Activated CD4-positive, alpha-beta T cell treated with anti-CD3 and anti-CD28 coated beads, Interleukin-2, amount 50 U/mL, for 16 hours (primary cell): ENCODE results near the gene MRPL21.
A peak's percentile ranks its signal among the peaks of the same experiment; 100 is the strongest.
"Not testable (repeated sequence)": the region's sequence is repeated elsewhere in the genome, so short reads cannot be mapped to it uniquely, and the experiment has no call there.

Experiments used
- DNase-seq: peaks from one replicate; pipeline ENCODE4 v3.0.0-alpha.2; 2020

MRPL21 gene

DNA sequence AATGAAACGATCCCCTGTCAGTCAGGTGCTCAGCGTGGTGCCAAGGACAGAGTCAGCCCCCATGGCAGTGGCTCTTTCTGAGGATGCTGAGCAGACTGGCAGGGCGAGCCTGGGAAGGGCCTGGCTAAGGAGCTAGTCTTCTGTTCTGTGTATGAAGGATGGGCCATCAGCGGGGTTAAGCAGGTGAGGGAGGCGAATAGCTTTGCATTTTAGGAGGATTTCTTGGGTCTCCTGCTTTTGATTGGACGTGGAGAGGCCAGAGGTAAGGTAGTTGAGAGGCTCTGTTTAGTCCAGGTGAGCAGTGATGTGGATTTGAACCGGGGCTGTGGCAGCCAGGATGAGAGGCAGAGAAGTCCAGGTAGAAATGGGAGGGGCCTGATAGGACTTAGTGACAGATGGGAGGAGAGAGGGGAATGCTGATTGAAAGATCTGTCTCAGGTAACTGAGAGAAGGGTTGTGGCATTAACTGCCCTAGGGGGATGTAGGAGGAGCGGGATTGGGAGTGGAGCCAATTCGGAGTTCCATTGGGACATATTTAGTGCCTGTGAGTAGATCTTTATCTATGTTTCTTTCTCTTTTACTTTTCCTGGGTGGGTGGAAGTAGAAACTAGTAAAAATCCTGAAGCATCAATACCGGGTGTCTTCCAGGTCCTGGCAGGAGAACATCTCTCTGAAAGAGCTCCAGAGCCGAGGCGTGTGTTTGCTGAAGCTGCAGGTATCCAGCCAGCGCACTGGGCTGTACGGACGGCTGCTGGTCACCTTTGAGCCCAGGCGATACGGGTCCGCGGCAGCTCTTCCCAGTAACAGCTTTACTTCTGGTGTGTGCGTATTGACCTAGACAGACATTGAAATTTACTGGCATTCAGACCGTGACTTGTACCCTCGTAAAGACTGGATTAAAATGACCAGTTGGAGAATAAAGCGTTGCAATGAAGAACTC is 2.1 kb upstream of the MRPL21 start:
- no peak for DNase-seq

DNA sequence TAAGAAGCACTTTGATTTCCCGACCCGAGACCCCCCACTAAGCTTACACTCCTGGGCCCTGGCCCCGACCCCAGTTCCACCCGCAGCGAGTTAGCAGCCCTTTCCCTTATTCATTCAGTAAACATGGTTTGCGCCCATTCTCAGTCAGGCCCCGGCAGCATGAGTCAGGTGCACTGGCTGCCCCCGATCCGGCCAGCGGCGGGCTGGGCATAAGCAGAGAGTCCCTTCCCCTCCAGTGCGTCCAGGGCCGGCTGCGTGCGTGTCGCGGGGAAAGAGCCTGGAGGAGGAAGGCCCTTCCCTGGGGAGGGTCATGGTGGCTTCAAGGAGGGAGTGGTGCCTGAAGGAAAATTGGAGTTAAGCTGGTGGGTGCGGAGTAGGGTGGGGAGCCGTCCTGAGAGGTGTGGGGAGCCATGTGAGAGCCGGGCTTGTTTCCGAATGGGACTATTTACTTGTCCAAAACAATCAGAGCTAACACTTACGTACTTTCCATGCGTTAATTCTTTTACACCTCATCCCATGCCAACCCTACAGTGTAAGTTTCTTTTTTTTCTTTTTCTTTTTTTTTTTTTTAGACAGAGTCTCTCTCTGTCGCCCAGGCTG is 716 bp upstream of the MRPL21 start:
- DNase-seq: peak; percentile 3

DNA sequence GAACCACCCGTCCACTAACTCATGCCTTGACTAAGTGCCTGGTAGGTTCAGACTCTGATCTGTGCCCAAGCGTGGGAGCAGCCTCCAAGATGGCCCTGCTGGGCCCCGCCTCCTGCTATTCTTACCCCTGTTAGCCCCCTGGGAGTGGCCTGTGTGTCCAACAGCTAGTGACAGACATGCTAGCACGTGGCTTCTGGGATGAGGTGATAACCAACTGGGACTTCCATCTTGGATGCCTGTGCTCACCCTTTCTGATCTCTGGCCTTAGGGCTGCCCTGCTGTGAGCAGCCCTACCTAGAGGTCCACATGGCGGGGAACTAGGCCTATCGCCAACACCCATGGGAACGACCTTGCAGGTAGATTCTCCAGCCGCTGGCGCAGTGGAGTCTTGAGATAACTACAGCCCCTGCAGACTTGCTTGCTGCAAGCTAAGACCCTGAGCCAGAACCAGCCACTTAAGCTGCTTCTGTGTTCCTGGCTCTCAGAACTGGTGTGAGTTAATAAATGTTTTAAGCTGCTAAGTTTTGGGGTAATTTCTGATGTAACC is 2.7 kb downstream of the MRPL21 start:
- no peak for DNase-seq

DNA sequence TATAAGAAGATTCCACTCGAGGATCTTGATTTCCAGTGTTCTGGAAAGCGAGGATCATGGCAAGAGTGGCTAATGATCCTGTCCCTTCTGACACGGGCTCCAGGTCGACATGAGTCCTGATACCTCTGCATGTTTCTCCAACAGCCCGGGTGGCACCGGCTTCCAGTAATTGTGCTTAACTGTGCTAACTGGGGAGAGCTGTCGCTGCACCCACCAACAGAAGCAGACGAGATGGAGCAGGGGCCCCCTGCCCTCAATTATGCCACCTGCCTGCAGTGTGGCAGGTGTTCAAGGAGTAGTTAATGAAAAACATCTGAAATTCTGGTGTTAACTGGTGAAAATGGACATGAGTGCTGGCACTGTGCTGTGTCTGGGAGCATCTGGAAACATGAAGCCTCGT is 6.2 kb downstream of the MRPL21 start:
- DNase-seq: no peak

DNA sequence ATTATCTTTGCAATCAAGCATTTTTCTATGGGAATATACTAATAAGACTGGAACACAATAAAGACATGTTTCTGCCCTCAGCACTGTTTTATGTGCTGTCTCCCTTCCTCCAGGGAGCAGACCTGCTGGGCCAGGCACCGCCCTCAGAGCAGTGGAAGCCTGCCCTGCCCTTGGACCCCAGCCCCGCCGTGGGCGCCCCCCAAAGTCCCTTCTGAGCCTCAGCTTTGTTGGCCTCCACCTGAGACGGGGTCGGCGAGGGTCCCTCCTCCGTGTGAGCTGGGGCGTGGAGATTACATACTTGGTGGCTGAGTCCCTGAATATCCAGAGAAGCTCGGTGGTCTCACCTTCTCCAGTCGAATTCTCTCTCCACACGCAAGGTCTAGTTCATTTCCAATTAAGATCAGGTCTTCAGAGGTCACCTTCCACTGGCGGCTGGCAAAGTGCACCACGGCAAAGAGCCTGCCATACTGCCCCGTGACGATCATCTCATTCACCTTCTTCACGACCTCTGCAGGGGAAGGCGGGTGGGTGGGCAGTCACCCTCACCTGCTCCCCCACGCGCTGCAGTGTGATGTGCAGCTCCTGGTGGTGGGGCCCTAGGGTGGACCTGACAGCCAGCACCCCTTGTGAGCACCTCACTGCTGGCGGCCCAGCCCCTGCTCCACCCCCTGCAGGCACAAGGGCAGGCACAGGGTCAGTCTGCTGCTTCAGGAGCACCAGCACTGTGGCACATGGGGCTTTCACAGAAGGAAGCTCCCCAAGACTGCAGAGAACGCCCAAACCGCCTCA is 7.3 kb downstream of the MRPL21 start:
- no peak for DNase-seq

DNA sequence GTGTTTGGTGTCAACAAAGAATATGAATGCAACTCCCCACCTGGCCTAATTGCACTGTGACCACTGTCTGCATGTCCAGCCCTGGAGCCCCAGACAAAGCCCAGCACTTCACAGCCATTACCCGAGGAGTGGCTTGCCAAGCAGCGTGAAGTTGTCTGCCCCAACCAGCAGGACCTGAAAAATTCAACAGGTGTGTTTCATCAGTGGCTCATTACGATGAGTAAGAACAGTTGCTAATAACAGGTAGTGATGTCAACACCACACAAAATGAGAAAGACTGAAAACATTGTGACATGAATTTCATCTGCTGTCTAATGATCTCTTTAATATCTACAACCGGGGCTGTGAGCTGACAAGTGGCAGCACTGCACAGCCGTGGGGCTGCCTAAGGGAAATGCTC is 10.3 kb downstream of the MRPL21 start:
- DNase-seq: no peak

DNA sequence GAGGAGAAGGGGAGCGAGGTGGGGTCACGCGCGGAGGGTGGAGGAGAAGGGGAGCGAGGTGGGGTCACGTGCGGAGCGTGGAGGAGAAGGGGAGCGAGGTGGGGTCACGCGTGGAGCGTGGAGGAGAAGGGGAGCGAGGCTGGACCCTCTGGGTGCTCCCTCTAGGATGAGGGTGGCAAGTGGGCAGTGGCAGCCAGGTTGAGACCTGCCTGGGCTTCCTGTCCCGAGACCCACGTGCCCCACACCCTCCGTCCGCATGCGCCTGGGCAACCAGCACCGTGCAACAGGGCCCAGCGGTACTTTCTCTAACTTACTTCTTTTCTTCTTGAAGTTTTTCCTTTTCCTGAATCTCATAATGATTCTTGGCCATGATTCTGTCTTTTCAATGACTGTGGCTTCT is 11.1 kb downstream of the MRPL21 start:
- DNase-seq: no peak

DNA sequence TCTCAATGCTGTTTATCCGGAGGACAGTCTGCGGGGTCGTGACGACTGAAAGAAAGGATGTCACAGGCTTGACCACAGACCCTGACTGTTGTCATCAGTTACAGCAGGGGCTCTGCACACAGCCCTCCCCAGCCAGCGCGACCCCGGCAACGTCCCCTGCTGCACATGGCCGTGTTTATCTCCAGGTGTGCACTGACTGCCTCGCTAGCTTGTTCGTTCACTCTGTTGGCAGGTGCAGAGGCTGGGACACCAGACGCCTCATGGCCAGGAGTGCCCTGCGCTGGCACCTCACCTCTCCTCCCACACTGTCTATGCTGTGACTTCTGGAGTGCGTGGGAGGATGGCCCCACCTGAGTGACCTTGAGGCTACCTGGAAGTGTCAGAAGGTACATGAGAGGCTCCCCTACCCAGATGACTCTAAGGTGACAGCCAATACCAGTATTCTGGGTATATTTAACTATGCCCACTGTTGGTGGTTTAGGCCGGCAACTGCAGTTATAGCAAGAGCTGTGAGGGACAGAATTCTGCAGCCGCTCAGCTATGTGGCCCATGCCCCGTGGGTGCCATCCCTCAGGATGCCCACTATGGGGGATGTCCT is 12.2 kb downstream of the MRPL21 start:
- no peak for DNase-seq

DNA sequence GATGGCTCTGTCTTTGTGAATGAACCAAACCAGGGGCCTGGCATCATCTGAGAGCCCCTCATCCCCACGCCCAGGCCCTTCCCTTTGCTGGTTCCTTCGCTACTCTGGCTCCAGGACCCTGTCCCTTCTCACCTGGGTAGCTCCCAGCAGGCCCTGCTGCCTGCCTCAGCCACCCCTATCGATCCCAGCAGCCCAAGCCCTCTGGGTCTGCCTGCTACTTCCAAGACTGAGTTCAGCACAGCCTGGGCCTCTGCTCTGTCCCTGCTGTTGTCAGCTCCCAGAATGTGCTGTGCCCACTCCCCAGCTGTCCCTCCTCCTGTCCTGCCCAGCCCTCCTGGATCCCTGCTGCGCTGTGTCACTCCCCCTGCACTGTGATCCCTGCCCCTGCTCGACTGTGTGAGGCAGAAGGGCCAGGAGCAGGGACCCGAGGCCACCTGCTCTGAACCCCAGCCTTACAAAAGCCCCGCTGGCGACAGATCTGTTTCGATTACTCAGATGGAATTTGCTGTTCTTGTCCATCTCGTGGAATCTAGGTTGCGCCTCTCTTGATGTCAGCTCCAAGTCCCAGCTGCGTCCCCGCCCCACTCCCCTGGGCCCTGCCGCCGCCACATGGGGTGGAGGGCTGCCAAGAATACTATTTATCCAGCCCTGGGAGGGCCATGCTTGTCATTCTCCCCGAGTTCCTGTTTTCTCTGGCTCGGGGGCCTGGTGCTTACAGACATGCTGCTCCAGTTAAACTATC is 13.0 kb downstream of the MRPL21 start:
- no peak for DNase-seq

DNA sequence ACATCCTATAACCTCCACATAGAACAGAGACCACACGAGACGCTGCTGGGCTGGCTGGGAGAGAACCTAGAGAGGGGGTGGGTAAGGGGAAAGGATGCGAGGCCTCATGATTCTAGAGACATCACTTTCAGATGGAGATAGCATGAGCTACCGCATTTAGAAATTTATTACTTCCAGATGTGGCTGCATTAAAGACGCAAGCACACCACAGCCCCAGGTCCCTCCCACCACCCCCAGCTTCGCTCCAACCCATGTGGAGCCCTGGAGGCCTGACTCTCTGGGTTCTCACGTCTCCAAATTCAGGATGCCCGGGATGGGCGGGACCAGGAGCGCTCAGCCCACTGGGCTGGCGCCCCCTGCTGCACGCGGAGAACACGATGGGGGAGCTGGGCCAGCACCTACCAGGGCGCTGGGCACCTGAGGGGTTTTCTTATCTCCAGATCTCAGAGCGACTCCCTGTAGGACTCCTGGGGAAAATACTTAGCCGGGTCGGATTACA is 13.6 kb downstream of the MRPL21 start:
- DNase-seq: no peak

DNA sequence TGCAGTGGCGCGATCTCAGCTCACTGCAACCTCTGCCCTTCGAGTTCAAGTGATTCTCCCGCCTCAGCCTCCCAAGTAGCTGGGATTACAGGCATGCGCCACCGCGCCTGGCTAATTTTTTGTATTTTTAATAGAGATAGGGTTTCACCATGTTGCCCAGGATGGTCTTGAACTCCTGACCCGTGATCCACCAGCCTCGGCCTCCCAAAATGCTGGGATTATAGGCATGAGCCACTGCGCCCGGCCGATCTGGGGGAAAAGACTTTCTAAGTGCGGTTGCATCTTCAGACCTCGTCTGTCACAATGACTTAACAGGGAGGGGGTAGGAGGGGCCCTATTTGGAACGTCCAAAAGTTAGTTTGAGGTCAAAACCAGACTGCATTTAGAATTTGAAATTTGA is 18.8 kb downstream of the MRPL21 start:
- not testable (repeated sequence) for DNase-seq

DNA sequence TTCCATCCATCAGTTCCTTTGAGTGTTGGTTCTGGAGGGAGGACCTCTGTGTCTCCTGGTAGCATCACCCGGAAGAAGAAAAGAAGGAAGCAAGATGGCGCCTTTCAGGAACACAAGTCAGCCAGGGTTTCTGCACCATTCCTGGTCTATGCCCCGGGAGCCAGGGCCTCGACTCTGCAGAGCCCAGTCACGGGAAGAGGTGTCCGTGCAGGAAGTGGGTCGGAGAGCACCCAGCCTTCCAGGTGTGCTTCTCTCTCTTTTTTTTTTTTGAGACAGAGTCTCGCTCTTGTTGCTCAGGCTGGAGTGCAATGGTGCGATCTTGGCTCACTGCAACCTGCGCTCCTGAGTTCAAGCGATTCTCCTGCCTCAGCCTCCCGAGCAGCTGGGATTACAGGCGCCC is 21.2 kb downstream of the MRPL21 start:
- DNase-seq: no peak

DNA sequence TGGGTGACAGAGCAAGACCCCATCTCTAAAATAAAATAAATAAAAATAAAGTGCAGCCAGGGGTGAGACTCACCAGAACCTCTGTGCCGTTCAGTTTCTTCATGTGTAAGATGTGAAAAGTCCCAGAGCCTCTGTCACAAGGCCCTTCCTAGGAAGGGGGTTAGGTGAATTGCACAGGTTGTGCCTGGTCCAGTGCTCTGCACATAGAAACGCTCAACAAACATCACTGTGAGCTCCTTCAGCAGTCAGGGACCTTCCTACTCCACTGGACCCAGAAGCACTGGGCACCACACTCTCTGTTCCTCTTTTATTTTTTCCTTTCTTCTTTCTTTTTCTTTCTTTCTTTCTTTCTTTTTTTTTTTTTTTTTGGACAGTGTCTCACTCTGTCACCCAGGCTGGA is 22.3 kb downstream of the MRPL21 start:
- no peak for DNase-seq

DNA sequence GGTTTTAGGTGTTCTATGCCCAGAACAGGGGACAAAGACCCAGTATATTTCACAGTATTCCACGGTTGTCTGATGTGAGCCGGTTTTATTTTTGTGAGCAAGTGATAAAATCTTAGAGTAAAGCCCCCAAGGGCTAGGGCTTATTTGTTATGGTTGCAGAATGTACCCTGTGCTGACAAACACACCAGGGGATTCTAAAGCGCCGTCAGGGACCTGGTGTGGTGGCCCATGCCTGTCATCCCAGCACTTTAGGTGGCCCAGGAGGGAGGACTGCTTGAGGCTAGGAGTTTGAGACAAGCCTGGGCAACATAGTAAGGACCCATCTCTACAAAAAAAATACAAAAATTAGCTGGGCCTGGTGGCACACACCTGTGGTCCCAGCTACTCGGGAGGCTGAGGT is 22.8 kb downstream of the MRPL21 start:
- DNase-seq: no peak

DNA sequence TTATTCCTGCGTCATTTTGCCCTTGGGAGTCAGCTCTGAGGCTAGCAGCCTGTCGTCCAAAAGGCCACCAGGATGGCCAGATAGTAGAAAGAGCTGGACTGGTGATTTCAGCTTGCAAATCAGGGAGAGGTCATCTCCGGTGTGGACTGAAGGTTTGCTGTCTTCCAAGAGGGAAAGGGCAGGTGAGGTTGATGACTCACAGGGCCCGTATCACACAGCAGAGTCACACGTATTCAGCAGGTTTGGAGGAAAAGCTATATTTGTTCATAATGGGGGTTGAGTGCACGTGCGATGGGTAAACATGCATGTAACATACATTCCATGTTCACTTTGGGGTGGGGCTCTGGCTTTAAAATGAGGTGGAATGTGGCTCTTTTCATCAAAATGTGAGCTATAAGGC is 25.6 kb downstream of the MRPL21 start:
- no peak for DNase-seq

DNA sequence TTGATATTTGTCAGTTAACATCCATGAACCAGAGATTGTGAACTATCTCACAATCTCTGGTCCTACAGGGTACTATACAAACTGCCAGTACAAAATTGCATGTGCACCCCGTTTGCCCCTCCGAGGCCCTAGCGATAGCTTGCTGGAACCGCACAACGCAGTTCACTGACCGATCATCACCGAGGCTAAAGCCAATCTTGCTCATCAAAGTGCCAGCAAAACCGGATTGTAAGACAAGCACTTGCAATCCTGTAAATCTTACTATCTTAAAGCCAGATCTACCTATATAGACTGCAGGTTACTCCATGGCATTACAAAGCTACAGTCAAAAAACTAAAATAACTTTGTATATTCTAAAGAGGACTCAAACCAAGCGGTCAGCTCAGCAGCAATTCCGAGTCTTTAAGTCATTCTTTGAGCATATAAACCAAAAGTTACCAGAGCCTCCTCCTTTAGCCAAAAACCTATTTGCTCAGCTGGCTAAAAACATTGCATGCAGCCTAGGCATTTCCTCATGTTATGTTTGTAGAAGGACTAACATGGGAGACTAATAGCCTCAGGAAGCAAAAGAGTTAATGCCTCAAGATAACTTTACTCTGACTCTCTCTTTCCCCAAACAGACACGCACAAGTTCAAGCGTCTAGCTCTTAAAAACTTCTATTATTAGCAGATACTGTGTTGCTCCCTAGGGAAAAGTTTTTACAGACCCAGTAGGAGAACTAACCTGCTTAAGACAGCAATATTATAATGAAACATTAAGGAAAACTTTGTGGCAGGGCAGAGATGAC is 31.2 kb downstream of the MRPL21 start:
- no peak for DNase-seq

DNA sequence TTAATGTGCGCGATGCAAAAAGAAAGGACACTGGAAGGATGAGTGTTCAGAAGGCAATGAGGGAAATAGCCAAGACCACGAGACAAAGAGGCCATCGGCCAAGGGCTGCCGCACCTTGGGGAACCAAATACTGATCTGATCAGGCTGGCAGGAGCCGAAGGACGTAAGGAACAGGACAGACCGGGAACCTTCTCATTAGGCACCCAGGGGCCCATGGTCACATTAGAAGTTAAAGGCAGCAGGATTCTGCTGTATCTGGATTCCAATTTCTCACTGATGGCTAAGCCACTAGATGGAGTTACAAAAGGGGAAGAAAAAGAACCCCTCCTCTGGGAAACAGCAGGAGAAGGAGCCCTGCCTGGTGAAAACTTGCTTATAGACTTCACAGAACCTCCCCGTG is 33.2 kb downstream of the MRPL21 start:
- DNase-seq: no peak

DNA sequence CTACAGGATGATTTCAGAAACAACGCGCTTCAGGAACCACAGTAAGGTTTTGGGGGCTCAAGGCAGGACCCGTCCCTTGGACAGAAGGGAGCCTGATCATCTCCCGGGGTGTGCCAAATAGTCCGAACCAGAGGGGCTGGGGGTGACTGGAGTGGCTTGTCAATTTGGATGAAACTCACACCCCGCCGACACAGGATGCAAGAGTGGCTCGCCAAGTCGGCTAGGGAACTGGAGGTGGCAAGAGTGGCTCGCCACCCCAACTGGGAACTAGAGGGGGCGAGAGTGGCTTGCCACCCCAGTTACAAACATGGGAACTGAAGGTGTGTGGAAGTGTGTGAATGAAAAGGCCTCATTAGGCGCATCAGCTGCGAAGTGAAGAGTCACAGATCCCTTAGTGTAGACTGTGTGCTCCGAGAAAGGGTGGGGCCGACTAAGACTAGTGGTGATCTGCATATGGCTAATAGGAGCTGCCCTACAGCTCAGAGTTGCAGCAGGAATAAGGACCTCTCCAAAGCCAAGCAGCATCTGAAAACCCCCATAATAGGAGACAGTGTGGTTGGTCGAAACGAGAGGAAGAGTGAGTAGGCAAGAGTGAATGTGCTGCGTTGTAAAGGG is 35.3 kb downstream of the MRPL21 start:
- DNase-seq: no peak

DNA sequence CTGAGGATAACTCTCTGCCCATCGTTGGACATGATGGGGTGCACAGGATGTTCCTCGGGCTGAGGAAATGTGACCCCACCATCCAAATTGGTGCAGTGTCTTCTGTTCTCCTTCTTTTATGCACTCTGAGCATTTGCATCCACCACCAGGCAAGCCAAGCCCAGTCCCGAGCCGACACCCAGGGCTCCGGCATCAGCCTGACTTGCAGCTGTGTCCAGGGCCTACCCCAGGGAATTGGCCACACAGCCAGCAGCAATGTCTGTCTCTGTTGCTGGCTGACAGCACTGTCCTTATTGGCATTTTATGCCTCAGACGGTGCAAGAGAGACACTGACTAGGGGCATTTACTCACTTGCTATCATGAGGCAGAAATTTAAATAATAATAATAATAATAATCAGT is 36.6 kb downstream of the MRPL21 start:
- DNase-seq: no peak

DNA sequence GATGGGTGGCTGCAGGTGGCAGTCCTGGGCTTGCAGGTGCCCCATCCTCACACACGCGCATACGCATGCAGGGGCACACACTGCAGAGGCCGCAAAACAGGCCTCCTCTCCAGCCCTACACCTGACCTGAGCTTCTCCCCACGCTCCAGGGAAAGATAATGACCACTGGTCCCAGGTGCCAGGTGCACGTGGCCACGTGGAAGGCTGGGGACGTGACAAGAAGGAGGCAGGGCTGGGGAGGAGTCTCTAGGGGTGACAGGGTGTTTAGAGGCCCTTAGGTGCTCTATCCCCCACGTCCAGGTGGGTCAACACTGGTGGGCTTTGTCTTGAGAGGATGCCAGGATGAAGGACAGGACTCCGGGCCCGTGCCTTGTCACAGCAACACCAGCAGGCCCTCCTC is 38.4 kb downstream of the MRPL21 start:
- no peak for DNase-seq
